Fibroblast of villous mesenchyme (primary cell): Measurements from ENCODE around the gene DAB1. TPM values are rescaled to one million over a fixed set of nuclear protein-coding genes. Genes with fewer than 3 reads are reported as not detected.

Source experiments
- DNase-seq: peaks from one replicate; pipeline ENCODE4 v3.0.0-alpha.2; 2010; ENCODE audit warnings: low read depth
- H3K4me3 ChIP-seq: 2 replicates; pipeline ENCODE4 v1.5.1; 2011; ENCODE audit warnings: low read depth, mild to moderate bottlenecking, low read length
- total RNA-seq: library from RNA; depleted of rRNA; stranded (reverse); fragments of >200 nt; gene quantifications from 2 replicates; pipeline ENCODE4 v1.2.3, GENCODE V29; 2012
- TF ChIP-seq, protein P1 (sequence below): IDR thresholded peaks from 2 replicates; pipeline ENCODE4 v1.5.1; 2012; ENCODE audit warnings: low read depth, mild to moderate bottlenecking, low read length; ENCODE audit not compliant: insufficient read depth

The DAB1 gene
- total RNA-seq, 1 donor: not detected

DNA sequence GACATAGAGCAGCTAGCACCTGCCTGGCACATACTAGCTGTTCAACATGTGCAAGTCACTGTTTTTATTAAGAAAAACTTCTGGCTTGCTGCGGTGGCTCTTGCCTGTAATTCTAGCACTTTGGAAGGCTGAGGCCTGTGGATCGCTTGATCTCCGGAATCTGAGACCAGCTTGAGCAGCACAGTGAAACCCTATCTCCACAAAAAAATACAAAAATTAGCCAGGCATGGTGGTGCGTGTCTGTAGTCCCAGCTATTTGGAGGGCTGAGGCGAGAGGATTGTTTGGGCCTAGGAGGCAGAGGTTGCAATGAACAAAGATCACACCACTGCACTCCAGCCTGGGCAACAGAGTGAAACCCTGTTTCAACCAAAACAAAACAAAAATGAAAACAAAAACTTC is 430.4 kb downstream of the DAB1 start:
- no peak overlapping the region for H3K4me3 ChIP-seq
- TF ChIP-seq, protein P1, sequence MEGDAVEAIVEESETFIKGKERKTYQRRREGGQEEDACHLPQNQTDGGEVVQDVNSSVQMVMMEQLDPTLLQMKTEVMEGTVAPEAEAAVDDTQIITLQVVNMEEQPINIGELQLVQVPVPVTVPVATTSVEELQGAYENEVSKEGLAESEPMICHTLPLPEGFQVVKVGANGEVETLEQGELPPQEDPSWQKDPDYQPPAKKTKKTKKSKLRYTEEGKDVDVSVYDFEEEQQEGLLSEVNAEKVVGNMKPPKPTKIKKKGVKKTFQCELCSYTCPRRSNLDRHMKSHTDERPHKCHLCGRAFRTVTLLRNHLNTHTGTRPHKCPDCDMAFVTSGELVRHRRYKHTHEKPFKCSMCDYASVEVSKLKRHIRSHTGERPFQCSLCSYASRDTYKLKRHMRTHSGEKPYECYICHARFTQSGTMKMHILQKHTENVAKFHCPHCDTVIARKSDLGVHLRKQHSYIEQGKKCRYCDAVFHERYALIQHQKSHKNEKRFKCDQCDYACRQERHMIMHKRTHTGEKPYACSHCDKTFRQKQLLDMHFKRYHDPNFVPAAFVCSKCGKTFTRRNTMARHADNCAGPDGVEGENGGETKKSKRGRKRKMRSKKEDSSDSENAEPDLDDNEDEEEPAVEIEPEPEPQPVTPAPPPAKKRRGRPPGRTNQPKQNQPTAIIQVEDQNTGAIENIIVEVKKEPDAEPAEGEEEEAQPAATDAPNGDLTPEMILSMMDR: no peak
- no peak for DNase-seq

DNA sequence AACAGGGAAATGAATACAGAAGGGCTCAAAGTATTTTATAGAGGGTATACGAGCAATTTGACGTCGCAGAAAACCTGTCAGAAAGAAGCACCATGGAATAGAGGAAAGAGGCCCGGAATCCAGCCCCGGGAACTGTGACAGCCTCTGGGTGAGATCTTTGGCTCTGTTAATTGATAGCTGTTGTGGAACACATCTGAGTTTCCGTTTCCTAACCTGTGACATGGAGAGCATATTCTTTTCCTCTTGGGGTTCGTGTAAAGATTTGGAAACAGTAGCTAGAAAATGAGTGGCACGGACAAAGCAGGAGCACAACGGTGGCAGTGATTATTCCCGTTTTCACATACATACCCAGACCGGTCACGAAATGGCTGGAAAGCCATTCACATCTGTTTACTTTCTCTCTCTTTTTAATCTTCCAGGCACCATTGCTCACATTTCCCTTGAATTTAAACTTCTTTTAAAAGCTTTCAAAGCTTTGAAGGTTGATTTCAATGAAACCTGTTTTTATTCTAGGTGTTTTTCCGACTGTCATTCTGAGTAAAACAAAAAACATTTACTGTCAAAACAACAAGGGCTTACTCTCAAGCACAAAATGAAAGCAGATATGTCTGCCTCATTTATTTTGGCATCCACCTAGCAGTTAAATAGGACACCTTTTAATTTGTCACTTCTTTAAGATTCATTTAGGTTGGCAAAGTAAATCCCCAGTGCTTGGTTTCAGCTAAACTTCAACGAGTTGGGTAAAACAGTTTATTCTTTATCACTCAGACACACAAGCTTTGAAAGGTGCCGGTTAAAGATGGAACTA is 431.3 kb downstream of the DAB1 start:
- TF ChIP-seq, protein P1: no peak
- H3K4me3 ChIP-seq: no peak overlapping the region
- DNase-seq: no peak

DNA sequence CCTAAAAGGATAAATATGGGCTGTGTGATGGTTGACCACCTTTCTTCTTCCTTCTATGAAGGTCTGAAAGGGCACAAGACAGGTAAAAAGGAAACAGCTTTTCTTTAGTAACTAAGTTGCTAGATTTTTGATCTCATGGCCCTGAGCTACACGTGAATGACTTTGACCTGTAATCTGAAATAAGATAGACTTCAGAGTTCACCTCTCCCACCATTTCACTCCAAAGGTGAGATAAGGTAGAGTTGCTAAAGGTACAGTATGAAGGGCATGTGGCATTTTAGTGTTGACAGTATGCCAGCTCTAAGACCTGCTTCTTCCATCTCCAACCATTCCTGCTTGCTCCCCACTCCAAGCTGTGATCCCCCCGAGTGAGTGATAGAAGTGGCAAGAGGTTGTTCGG is 432.3 kb downstream of the DAB1 start:
- TF ChIP-seq, protein P1: no peak
- no peak for DNase-seq
- no peak overlapping the region for H3K4me3 ChIP-seq

DNA sequence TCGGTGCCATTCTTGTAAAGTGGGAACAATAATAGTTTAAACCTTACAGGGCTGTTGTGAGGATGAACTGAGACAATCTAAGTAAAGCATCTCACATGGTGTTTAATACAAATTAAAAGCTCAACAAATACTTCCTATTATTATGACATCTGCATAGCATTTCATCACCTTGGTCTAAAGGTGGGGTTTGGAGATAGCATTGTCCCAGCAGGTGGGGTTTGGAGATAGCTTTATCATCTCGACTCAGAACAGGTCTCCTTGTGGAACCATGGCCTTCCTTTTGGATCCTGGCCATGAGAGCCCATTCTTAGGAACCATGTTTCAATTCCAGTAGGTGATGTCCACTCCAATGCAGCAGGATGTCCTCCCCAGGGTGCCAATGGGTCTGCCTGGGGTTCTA is 437.5 kb downstream of the DAB1 start:
- H3K4me3 ChIP-seq: no peak overlapping the region
- DNase-seq: no peak
- TF ChIP-seq, protein P1: no peak

DNA sequence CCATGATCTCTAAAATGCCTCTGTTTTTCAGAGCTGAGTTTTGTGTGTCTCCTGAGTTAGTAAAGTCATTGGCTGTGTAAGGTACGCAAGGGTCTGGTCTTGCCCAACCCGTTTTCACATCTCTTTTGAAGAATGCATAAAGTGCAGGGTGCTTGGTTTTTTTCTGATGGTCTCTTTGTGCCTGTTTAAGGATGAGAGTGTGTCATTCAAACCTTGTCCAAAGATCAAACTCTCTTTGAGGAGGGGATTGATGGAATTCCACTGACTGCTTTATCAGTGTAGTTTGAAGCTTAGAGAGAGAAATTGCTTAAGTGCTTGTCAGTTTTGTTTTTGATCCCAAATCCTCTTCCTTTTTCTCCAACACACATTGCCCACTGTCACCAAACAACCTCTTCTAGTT is 438.0 kb downstream of the DAB1 start:
- TF ChIP-seq, protein P1: no peak
- no peak for DNase-seq
- H3K4me3 ChIP-seq: no peak overlapping the region

DNA sequence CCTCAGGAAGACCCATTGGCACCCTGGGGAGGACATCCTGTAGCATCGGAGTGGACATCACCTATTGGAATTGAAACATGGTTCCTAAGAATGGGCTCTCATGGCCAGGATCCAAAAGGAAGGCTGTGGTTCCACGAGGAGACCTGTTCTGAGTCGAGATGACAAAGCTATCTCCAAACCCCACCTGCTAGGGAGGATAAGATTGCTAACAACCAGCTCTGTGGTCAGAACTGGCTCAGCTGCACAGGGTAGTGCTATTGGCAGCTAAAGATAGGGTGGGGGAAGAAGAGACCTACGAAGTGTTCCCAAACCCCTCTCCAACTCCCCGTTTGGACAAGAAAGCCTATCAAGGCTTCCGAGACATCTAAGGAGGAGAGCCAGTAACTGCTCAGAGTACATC is 440.4 kb downstream of the DAB1 start:
- DNase-seq: no peak
- TF ChIP-seq, protein P1: no peak
- H3K4me3 ChIP-seq: no peak overlapping the region
